ENCODE measurements around the gene CDYL2.

Gene CDYL2

DNA sequence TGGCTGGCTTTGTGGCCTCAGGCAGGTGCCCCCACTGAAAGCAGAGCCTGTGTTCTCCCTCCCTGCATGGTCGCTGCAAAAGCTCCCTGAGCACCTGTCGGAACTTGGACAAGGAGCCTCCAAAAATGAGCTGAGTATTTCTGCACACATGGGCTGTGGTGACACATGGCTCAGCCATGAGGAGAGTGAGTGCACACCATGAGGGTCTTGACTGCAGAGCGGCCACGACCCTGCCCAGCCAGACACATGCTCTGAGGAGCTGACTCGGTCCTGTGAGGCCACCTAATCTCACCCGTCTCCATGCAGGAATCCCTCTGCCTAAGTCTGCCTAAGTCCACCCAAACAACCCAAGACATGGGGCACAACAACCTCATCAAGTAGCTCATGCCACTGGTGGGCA lies 134.7 kb downstream of the CDYL2 start:
- TF ChIP-seq, protein P1, sequence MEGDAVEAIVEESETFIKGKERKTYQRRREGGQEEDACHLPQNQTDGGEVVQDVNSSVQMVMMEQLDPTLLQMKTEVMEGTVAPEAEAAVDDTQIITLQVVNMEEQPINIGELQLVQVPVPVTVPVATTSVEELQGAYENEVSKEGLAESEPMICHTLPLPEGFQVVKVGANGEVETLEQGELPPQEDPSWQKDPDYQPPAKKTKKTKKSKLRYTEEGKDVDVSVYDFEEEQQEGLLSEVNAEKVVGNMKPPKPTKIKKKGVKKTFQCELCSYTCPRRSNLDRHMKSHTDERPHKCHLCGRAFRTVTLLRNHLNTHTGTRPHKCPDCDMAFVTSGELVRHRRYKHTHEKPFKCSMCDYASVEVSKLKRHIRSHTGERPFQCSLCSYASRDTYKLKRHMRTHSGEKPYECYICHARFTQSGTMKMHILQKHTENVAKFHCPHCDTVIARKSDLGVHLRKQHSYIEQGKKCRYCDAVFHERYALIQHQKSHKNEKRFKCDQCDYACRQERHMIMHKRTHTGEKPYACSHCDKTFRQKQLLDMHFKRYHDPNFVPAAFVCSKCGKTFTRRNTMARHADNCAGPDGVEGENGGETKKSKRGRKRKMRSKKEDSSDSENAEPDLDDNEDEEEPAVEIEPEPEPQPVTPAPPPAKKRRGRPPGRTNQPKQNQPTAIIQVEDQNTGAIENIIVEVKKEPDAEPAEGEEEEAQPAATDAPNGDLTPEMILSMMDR (IDR thresholded peaks at IDR 0.05; ENCODE audit: insufficient read depth, low read length, poor library complexity, severe bottlenecking): no peak
- Histone ChIP-seq H3K4me3 (replicated peaks; ENCODE audit: low read depth, low read length) (no peak overlapping the region), H3K27me3 (replicated peaks; ENCODE audit: control insufficient read depth, insufficient read depth, low read length) (no peaks in the 10 kb centered on the region), H3K36me3 (ENCODE audit: control insufficient read depth, insufficient read depth, low read length) (peaks cover 2% of the 10 kb centered on the region; the same call in 1 of the 2 replicates)
- no peak for DNase-seq (ENCODE audit: extremely low read depth, insufficient read length)

DNA sequence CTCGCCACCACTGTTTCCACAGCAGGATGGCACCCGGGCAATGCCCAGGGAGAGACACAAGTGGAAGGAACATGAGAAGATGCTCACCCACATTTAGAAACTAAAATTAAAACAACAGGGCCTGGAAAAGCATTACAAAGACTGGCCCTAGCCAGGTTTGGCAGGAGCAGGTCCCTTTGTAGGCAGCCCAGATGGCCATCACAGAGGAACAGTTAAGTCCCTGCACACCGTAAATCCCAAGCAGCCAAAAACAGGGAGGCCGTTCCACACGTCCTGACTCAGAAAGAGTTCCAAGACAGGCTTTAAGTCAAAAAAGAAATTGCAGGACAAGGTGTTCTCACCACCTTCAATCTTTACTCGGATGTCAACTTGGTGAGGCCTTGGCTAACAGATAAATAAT lies 136.5 kb downstream of the CDYL2 start:
- no peak overlapping the region for H3K4me3 ChIP-seq (replicated peaks; ENCODE audit: low read depth, low read length)
- TF ChIP-seq, protein P1 (IDR thresholded peaks at IDR 0.05; ENCODE audit: insufficient read depth, low read length, poor library complexity, severe bottlenecking): no peak
- H3K27me3 ChIP-seq (replicated peaks; ENCODE audit: control insufficient read depth, insufficient read depth, low read length): no peaks in the 10 kb centered on the region

DNA sequence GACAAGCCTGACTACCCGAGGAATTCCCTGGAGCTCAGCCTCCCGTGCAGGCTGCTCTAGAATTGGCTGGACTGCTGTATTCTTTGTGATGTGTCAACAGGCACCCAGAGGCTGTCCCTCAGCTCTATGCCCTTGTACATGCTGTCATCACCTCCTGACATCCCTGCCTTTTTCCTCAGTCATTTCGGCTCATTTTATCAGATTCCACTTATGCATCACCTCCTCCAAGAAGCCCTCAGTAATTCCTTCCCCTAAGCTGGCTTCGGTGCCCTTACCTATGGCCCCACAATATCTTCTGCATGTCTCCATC lies 137.2 kb downstream of the CDYL2 start:
- TF ChIP-seq, protein P1 (IDR thresholded peaks at IDR 0.05; ENCODE audit: insufficient read depth, low read length, poor library complexity, severe bottlenecking): no peak
- Histone ChIP-seq H3K27me3 (replicated peaks; ENCODE audit: control insufficient read depth, insufficient read depth, low read length) (no peaks in the 10 kb centered on the region), H3K4me3 (replicated peaks; ENCODE audit: low read depth, low read length) (no peak overlapping the region), H3K36me3 (ENCODE audit: control insufficient read depth, insufficient read depth, low read length) (peaks cover 2% of the 10 kb centered on the region; the same call in 1 of the 2 replicates)
- DNase-seq (ENCODE audit: extremely low read depth, insufficient read length): no peak

More for the DNA sequence above, 136.5 kb downstream of the CDYL2 start:
- no peak for DNase-seq (ENCODE audit: extremely low read depth, insufficient read length)
- H3K36me3 ChIP-seq (ENCODE audit: control insufficient read depth, insufficient read depth, low read length): peaks cover 2% of the 10 kb centered on the region; the same call in 1 of the 2 replicates

DNA sequence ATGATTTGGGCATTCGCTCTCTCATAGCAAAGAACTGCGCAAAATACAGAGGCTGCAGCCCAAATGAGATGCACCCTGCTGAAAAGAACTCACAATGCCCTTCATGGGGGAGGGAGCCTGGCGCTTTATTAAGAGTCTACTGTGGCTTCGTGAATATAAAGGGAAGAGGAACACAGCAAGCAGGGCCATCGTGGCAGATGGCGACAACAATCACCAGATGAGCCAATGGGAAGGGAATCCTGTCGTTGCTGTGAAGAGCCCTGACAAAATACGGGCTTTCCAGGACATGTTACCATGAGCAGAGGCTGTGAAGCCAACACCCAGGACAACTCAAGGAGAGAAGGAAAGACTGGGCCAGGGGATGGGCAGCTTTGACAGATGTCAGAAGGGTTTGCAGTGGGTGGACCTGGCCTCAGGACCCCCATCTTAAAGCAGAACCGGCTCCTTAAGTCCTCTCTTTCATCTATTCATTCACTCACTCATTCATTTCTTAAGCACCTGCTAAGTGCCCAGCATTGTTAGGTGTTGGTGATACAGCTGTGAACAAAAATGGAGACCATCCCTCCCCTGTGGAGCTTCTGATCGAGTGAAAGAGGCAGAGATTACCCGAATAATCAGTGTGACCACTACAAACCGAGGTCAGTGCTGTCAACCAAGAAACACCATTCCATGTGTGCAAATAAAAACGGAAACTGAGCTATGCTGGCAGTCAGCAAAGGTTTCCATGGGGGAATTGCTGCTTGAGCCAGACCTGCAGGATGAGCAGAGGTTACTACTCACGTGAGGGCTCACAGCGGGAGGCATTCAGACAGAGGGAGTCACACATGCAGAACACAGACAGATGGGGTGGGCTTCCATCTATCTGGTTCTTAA lies 137.8 kb downstream of the CDYL2 start:
- Histone ChIP-seq H3K36me3 (ENCODE audit: control insufficient read depth, insufficient read depth, low read length) (peaks cover 2% of the 10 kb centered on the region; the same call in 1 of the 2 replicates), H3K4me3 (replicated peaks; ENCODE audit: low read depth, low read length) (no peak overlapping the region), H3K27me3 (replicated peaks; ENCODE audit: control insufficient read depth, insufficient read depth, low read length) (no peaks in the 10 kb centered on the region)
- no peak for DNase-seq (ENCODE audit: extremely low read depth, insufficient read length)
- TF ChIP-seq, protein P1 (IDR thresholded peaks at IDR 0.05; ENCODE audit: insufficient read depth, low read length, poor library complexity, severe bottlenecking): no peak

DNA sequence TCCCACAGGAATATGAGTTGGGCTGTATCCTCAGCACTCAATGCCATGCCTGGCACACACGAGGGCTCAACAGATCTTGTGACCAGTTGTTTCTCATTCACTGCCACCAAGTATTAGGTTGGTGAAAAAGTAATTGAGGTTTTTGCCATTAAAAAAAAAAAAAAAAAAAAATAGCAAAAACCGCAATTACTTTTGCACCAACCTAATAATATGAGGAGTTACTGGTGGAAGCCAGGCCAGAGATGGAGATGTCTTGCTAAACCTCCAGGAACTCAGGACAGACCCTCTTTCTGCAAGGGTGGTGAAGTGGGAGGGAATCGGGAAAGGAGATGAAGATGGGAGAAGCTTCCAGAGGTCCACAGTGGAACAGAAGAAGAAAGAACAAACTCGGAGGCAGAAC lies 139.0 kb downstream of the CDYL2 start:
- Histone ChIP-seq H3K36me3 (ENCODE audit: control insufficient read depth, insufficient read depth, low read length) (peaks cover 2% of the 10 kb centered on the region; the same call in 1 of the 2 replicates), H3K27me3 (replicated peaks; ENCODE audit: control insufficient read depth, insufficient read depth, low read length) (no peaks in the 10 kb centered on the region), H3K4me3 (replicated peaks; ENCODE audit: low read depth, low read length) (no peak overlapping the region)
- no peak for DNase-seq (ENCODE audit: extremely low read depth, insufficient read length)
- TF ChIP-seq, protein P1 (IDR thresholded peaks at IDR 0.05; ENCODE audit: insufficient read depth, low read length, poor library complexity, severe bottlenecking): no peak

All from GM06990 (cell line).